ENCODE results near the gene MTCH2.

- TF ChIP-seq CTCF (IDR thresholded peaks at IDR 0.05; ENCODE audit: low read length) (no peak), EZH2 (IDR thresholded peaks at IDR 0.05; ENCODE audit: borderline replicate concordance, low read length) (no peak)
These were observed 26.3 kb upstream of the MTCH2 start for GRCh38 chr11:47668665-47669064.
